Natural killer cell treated with Interleukin-12 subunit alpha and Interleukin-12 subunit beta and Interleukin-15 and Interleukin-18, amount 100 ng/mL, for 72 hours (primary cell): ENCODE data around the gene B4GALNT3. TPM values are rescaled to one million over a fixed set of nuclear protein-coding genes. Genes with fewer than 3 reads are reported as not detected.

Experiments
- ATAC-seq, 2 donors: fragments of 150-1000 bp; cut with Tn5 transposase in 1 of 2; sonication (Bioruptor Pico), chemical (Tn5 transposase) in 1 of 2; 2 replicates each; pipeline ENCODE4 v1.10.0; 2021
- DNase-seq: peaks from one replicate; pipeline ENCODE4 v3.0.0; 2022; ENCODE audit warnings: low spot score
- H3K27ac Mint-ChIP-seq, 2 donors: 1 replicate in 1 of 2; 2 replicates in 1 of 2; pipeline ENCODE4 v1.8.0; 2022; ENCODE audit warnings: mixed read lengths in 2 of 2, mild to moderate bottlenecking in 1 of 2, moderate library complexity in 1 of 2
- H3K27me3 Mint-ChIP-seq, 2 donors: 1 replicate in 1 of 2; 2 replicates in 1 of 2; pipeline ENCODE4 v1.8.0; 2022; ENCODE audit warnings: mixed read lengths in 2 of 2
- H3K36me3 Mint-ChIP-seq: one replicate; pipeline ENCODE4 v1.8.0; 2022; ENCODE audit warnings: mixed read lengths
- H3K4me1 Mint-ChIP-seq, 2 donors: 1 replicate in 1 of 2; 2 replicates in 1 of 2; pipeline ENCODE4 v1.8.0; 2022; ENCODE audit warnings: low read depth in 2 of 2, mixed read lengths in 2 of 2, mild to moderate bottlenecking in 1 of 2
- H3K4me3 Mint-ChIP-seq: one replicate; pipeline ENCODE4 v1.8.0; 2022; ENCODE audit warnings: mixed read lengths
- H3K9me3 Mint-ChIP-seq: 2 replicates; pipeline ENCODE4 v1.8.0; 2022; ENCODE audit warnings: mixed read lengths
- total RNA-seq, 2 donors: library from RNA; stranded (reverse); gene quantifications; one replicate each; pipeline ENCODE4 v1.2.3, GENCODE V29; 2022

B4GALNT3 gene
- total RNA-seq, 2 donors from 2014 or later = 14.1 to 20.6 TPM

DNA sequence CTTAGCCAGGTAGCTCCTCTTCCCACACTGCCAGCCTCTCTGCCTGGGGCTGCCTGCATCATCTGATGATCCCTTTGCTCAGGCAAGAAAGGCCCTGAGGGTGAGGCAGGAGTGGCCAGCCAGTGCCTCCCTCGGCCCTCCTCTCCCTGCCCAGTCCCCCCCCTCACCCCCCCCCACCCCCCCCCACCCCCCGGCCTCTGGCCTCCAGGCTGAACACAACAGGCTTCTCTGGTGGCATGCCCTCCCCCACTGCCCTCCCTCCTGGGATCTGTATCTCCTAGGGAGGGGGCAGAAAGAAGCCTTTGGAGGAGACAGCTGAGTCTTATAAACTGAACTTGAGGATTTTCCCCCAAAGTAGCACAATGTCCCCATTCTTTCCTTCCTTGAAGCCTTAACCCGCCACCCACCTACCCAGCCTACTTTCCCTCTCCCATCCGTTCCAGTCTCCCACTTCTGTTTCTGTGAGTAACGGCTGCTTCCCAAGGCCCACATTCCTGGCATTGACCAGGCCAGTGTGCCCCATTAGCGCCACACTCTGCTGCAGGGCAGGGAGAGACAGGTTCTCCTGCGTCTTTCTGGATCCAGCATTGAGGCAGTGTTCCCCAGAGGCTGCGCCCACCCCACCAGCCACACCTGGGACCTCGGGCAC lies 82.1 kb downstream of the B4GALNT3 start:
- peaks cover 32 to 36% of the 10 kb centered on the region in 2 donors for H3K4me1 Mint-ChIP-seq
- no peaks in the 10 kb centered on the region for H3K36me3 Mint-ChIP-seq
- ATAC-seq = no peak
- H3K27me3 Mint-ChIP-seq = peaks cover 4 to 8% of the 10 kb centered on the region in 2 donors
- no peak overlapping the region for H3K4me3 Mint-ChIP-seq
- no peak for DNase-seq
- H3K9me3 Mint-ChIP-seq = no peaks in the 10 kb centered on the region
- peak overlapping the region in 1 of 2 donors; percentile 66 for H3K27ac Mint-ChIP-seq

DNA sequence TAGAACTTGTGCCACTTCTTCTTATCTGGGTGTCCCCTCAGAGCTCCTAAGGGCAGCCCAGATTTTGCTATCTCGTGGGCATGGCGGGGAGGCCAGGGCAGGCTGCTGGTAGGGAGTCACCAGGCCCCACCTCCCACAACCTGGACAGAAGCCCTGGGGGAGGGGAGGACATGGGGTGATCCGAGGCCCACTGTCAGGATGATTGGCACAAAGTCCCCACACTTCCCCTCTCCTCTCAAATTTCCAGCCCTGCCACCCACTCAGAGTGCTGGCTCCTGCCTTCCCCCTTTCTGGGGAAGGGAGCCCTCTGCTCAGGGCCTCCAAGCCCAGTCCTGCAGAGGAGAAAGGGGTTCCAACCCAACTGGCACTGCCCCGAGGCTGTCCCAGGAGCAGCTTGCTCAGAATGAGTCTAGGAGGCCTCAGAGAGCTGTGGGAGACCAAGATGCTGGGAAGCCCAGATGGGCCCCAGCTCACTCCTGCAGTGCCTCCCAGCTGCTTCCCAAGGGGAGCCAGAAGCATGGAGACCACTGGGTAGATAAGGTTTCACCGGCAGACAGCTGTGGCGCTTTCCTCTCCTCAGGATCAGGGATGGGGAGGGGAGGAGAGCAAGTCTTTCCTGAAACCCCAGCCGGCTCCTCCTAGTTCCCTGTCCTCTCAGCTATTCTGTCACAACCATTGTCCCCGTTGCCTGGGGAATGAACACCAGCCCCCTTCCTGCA lies 82.8 kb downstream of the B4GALNT3 start:
- H3K9me3 Mint-ChIP-seq = no peaks in the 10 kb centered on the region
- H3K4me1 Mint-ChIP-seq = peaks cover 35 to 39% of the 10 kb centered on the region in 2 donors
- no peak overlapping the region for H3K4me3 Mint-ChIP-seq
- H3K27me3 Mint-ChIP-seq = peaks cover 4 to 8% of the 10 kb centered on the region in 2 donors
- H3K27ac Mint-ChIP-seq = peak overlapping the region in 1 of 2 donors; percentile 66
- no peaks in the 10 kb centered on the region for H3K36me3 Mint-ChIP-seq
- ATAC-seq (no peak), DNase-seq (no peak)

DNA sequence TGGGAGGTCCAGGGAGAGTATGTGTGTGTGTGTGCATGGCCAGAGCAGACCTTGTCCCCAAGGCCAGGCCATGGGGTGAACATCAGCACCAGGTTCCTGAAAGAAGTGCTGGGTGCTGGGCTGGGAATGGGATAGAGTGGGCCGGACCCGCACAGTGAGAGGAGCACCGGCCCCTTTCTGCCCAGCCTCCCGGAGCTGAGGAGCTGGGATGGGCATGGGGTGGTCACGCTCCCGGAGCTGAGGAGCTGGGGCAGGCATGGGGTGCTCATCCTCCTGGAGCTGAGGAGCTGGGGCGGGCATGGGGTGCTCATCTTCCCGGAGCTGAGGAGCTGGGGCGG lies 83.3 kb downstream of the B4GALNT3 start:
- no peaks in the 10 kb centered on the region for H3K36me3 Mint-ChIP-seq

DNA sequence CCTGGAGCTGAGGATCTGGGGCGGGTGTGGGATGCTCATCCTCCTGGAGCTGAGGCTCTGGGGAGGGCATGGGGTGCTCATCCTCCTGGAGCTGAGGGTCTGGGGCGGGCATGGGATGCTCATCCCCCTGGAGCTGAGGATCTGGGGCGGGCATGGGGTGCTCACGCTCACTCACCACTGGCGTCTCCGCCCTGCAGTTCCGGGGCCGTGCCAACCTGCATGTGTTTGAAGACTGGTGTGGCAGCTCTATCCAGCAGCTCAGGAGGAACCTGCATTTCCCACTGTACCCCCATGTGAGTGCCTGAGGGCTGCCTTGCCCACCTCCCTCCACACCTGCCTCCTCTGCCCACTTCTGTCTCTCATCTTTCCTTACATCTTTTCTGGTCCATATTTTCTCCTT lies 84.4 kb downstream of the B4GALNT3 start:
- ATAC-seq (no peak), DNase-seq (no peak)
- Mint-ChIP-seq H3K36me3 (no peaks in the 10 kb centered on the region), H3K4me1 (peaks cover 29 to 34% of the 10 kb centered on the region in 2 donors), H3K27ac (peak overlapping the region in 1 of 2 donors; percentile 7), H3K4me3 (no peak overlapping the region), H3K27me3 (peaks cover 4 to 8% of the 10 kb centered on the region in 2 donors), H3K9me3 (no peaks in the 10 kb centered on the region)

More for the DNA sequence above, 83.3 kb downstream of the B4GALNT3 start:
- ATAC-seq (no peak), DNase-seq (no peak)
- Mint-ChIP-seq H3K27ac (no peak overlapping the region), H3K4me3 (no peak overlapping the region), H3K4me1 (peaks cover 35 to 39% of the 10 kb centered on the region in 2 donors), H3K9me3 (no peaks in the 10 kb centered on the region), H3K27me3 (peaks cover 4 to 8% of the 10 kb centered on the region in 2 donors)

DNA sequence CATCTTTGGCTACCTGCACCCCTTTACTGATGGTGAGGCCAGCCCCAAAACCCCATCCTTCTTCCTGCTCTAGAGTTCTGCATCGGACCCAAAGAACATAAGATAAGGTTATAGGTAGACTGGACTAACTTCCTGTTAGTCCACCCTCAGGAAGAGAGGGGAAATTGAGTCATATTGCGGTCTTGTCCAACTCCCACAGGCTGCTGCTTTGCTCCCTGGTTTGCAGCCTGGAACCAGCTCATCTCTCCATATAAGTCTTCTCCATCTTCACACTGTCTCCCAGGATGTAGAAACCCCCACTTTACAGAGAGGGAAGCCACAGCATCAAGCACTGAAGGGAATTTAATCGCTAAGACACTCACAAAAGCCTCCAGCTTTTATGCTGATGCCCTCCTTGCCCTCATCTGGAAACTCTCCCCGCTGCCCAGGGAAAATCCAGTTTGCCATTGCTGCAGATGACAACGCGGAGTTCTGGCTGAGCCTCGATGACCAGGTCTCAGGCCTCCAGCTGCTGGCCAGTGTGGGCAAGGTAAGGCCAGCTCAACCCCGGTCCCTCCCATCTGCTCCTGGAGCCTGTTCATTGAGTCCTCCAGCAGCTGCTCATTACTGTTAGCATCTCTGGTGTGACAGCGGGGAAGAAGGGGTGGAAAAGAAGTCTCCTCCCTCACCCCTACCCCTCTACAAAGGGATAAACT lies 85.3 kb downstream of the B4GALNT3 start:
- Mint-ChIP-seq H3K27me3 (peaks cover 4 to 8% of the 10 kb centered on the region in 2 donors), H3K4me3 (no peak overlapping the region), H3K9me3 (no peaks in the 10 kb centered on the region), H3K4me1 (peaks cover 23 to 24% of the 10 kb centered on the region in 2 donors), H3K36me3 (no peaks in the 10 kb centered on the region), H3K27ac (peak overlapping the region in 1 of 2 donors; percentile 7)
- DNase-seq (no peak), ATAC-seq (no peak)

DNA sequence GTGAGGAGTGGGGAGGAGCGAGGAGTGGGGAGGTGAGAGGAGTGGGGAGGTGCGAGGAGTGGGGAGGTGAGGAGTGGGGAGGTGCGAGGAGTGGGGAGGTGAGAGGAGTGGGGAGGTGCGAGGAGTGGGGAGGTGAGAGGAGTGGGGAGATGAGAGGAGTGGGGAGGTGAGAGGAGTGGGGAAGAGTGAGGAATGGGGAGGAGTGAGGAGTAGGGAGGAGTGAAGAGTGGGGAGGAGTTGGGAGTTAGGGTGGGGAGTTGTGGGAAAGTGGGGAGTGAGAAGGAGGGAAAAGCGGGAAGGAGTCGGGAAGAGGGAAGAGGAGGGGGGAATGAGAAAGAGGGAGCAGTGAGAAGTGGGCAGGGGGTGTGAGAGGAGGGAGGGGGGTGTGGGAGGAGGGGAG lies 86.1 kb downstream of the B4GALNT3 start:
- ATAC-seq (no peak), DNase-seq (no peak)
- Mint-ChIP-seq H3K4me3 (no peak overlapping the region), H3K36me3 (no peaks in the 10 kb centered on the region), H3K27ac (peak overlapping the region in 1 of 2 donors; percentile 83), H3K4me1 (peaks cover 18 to 19% of the 10 kb centered on the region in 2 donors), H3K9me3 (no peaks in the 10 kb centered on the region), H3K27me3 (peaks cover 4 to 8% of the 10 kb centered on the region in 2 donors)

DNA sequence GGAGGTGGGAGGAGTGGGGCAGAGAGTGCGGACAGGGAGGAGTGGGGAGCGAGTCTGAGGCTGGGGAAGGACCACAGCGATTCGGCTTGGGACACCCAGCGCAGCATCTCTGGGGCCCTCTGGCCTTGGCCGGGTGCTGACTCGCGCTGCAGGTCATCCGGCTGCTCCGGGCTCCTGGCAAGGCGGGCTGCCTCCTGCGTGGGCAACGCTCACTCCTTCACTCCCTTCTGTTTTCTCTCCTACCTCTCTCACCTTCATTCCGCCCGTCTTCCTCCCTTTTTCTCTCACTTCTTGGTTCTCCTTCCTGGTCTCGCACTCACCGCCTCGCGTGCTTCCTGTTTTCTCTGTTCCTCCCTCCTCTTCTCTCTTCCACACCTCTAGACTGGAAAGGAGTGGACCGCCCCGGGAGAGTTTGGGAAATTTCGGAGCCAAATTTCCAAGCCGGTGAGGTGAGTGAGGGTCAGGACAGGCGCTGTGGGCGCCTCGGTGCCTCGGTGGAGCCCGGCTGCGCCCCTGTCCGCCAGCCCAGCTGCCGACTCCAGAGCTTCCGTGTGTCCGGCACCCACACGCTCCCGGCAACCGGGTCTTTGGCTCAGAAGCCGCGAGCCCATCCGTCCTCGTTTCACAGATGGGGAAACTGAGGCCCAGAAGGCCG lies 86.7 kb downstream of the B4GALNT3 start:
- Mint-ChIP-seq H3K27me3 (peaks cover 4 to 8% of the 10 kb centered on the region in 2 donors), H3K9me3 (no peaks in the 10 kb centered on the region), H3K4me1 (peaks cover 18 to 19% of the 10 kb centered on the region in 2 donors), H3K36me3 (no peaks in the 10 kb centered on the region), H3K4me3 (peak overlapping the region; percentile 7), H3K27ac (peak overlapping the region in 1 of 2 donors; percentile 83)
- DNase-seq (no peak), ATAC-seq (no peak)

DNA sequence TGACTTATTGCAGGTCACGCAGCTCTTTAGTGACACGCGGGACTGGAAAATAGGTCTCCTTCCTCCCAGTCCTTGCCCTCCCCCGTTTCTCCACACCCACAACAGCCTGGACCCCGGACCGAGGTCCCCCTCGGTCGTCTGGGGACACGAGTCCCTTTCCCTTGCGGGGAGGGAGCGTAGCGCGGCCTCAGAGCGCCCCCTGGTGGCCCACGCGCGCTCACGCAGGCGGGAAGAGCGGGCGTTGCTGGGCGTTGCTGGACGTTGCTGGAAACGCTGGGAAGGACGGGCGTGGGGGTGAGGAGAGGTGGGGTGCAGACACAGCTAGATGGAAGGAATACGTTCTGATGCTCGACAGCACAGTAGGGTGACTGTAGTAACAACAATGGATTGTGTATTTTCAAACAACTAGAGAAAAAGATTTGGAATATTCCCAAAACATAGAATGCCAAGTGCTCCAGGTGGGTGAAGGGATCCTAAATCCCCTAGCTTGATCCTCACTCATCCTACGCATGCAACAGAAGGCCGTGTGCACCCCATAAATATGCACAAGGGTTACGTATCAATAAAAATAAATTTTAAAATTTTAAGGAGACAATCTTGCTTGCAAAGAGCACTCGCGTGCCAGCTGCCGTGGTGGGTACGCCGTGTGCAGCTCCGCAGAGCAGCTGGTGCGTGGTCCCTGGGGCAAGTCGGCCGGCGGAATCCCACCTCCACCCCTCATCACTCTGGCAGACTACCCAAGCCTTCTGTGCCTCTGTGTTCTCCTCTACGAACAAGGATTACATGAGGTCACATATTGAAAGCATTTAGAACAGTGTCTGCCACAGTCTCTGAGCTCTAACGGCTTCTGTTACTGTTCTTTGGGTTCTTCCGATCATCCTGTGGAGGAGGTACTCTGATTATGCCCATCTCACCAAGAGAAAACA lies 87.4 kb downstream of the B4GALNT3 start:
- Mint-ChIP-seq H3K9me3 (no peaks in the 10 kb centered on the region), H3K4me1 (peaks cover 18 to 19% of the 10 kb centered on the region in 2 donors), H3K27ac (peak overlapping the region in 1 of 2 donors; percentile 83), H3K27me3 (peaks cover 4 to 8% of the 10 kb centered on the region in 2 donors), H3K36me3 (no peaks in the 10 kb centered on the region), H3K4me3 (no peak overlapping the region)
- ATAC-seq (peak; percentile 79 to 86), DNase-seq (peak; percentile 80)

DNA sequence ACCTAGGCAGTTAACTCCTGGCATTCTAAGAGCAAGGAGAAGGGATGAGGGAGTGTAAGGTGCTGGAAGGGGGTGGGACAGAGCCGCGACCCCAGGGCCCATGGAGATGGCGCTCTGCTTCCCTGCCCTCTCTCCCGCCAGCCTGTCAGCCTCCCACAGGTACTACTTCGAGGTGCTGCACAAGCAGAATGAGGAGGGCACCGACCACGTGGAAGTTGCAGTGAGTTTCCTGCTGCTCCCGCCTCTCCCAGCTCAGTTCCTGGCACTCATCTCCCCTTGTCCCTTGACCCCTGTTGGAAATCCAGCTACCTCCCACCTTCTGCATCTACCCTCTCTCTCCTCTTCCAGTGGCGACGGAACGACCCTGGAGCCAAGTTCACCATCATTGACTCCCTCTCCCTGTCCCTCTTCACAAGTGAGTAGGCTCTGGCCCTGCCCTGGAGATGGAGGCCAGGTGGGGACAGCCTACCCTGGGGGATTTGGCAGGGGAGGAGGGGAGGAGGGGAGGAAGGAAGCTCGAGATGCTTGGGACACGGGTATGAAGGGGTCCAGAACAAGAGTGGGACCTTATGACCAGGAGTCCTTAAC lies 88.2 kb downstream of the B4GALNT3 start:
- no peak overlapping the region for H3K4me3 Mint-ChIP-seq
- peaks cover 23 to 24% of the 10 kb centered on the region in 2 donors for H3K4me1 Mint-ChIP-seq
- no peaks in the 10 kb centered on the region for H3K9me3 Mint-ChIP-seq
- DNase-seq (no peak), ATAC-seq (no peak)
- H3K36me3 Mint-ChIP-seq = no peaks in the 10 kb centered on the region
- H3K27ac Mint-ChIP-seq = no peak overlapping the region
- peaks cover 4 to 8% of the 10 kb centered on the region in 2 donors for H3K27me3 Mint-ChIP-seq

DNA sequence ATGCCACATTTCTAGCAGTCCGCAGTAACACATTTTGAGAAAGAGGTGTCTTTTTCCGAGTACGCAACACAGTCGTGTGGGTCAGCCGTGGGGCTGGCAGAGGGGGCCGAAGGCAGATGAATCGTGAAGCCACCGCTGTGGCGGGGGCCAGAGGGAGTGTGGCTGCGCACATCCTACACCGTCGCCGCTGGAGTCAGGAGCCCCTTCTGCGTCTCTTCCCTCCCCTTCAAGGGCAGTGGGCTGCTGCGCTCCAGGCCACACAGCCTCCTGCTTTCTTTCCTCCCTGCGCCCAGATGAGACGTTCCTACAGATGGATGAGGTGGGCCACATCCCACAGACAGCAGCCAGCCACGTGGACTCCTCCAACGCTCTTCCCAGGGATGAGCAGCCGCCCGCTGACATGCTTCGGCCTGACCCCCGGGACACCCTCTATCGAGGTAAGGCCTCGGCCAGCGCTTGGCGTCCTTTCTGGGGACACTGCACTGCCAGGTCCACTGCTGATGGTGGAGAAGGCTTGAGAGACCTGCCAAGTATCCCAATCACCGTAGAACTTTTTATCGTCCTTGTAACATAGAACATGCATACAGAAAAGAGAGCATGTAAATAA lies 89.8 kb downstream of the B4GALNT3 start:
- DNase-seq (no peak), ATAC-seq (no peak)
- Mint-ChIP-seq H3K4me1 (peaks cover 26 to 33% of the 10 kb centered on the region in 2 donors), H3K27ac (peak overlapping the region in 1 of 2 donors; percentile 23), H3K9me3 (no peaks in the 10 kb centered on the region), H3K27me3 (peaks cover 0 to 2% of the 10 kb centered on the region in 2 donors), H3K4me3 (no peak overlapping the region), H3K36me3 (no peaks in the 10 kb centered on the region)

DNA sequence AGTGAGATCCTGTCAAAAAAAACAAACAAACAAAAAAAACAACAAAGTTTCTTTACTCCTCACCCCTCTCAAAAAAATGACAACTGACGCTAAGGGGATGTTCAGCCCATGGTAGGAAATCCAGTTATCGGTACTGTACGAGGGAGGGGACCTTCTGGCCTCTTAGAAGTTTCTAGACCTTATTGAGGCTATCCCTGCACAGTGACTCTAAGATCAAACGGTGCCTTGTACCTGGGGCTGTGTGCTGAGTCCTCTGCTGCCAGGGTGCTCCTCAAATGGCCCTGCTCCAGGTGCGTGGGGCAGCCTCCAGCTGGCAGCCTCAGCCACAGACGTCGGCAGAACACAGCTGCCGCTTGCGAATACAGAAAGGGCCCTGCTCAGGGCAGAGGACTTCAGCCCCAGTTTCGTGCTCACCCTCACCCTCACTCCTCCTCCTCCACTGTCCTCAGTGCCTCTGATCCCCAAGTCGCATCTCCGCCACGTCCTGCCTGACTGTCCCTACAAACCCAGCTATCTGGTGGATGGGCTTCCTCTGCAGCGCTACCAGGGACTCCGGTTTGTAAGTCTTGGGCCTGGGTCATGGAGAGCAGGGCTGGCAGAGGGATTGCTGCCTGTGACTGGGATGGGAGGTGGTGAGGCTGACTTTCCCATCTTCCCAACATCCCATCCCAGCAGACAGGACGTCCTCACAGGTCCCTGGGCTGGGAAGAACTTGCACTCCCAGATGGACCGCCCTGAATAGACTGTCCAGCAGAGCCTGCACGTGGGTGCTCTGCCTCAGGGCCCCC lies 90.9 kb downstream of the B4GALNT3 start:
- DNase-seq (no peak), ATAC-seq (no peak)
- Mint-ChIP-seq H3K36me3 (no peaks in the 10 kb centered on the region), H3K27ac (peak overlapping the region in 1 of 2 donors; percentile 17), H3K27me3 (no peaks in the 10 kb centered on the region), H3K9me3 (no peaks in the 10 kb centered on the region), H3K4me3 (no peak overlapping the region), H3K4me1 (peaks cover 23 to 27% of the 10 kb centered on the region in 2 donors)
